HEK293 (cell line): ENCODE measurements around the gene MAPK11.

Source experiments
- CTCF ChIA-PET: fragments of 350-600 bp; formaldehyde crosslinking; extraction: SDS; loops from one replicate; lab custom pipeline; 2021; ENCODE audit warnings: antibody characterized with exemption; lab: Yijun Ruan, JAX
- POLR2A ChIA-PET: fragments of 300-600 bp; formaldehyde crosslinking; extraction: SDS; loops from one replicate; lab custom pipeline; 2020; ENCODE audit warnings: antibody characterized with exemption, inconsistent platforms; lab: Yijun Ruan, JAX
- H3K27ac ChIP-seq: fragments of 200-500 bp; sonication (Bioruptor generic); 2 replicates; pipeline ENCODE4 v1.5.1; 2014; ENCODE audit warnings: low read depth, low read length, control low read depth, inconsistent platforms; ENCODE audit errors: extremely low read depth
- H3K36me3 ChIP-seq, 2 experiments: fragments of 200-500 bp in 1 of 2; sonication (Bioruptor generic) in 1 of 2; 1 replicate in 1 of 2; 2 replicates in 1 of 2; pipeline ENCODE4 v1.5.1; 2014 to 2017; ENCODE audit warnings: inconsistent platforms in 2 of 2, low read length in 2 of 2; ENCODE audit not compliant: control insufficient read depth in 2 of 2, insufficient read depth in 1 of 2
- H3K4me1 ChIP-seq: fragments of 200-500 bp; sonication (Bioruptor generic); 2 replicates; pipeline ENCODE4 v1.5.1; 2014; ENCODE audit warnings: mild to moderate bottlenecking, low read length, inconsistent platforms; ENCODE audit not compliant: control insufficient read depth, insufficient read depth
- H3K4me3 ChIP-seq: 2 replicates; pipeline ENCODE4 v1.5.1; 2011; ENCODE audit warnings: low read depth, mild to moderate bottlenecking, control low read depth, low read length, moderate library complexity
- H3K9me3 ChIP-seq: fragments of 200-500 bp; sonication (Bioruptor generic); 2 replicates; pipeline ENCODE4 v1.5.1; 2014; ENCODE audit warnings: low read depth, low read length, inconsistent platforms; ENCODE audit not compliant: control insufficient read depth, insufficient read depth
- KLF8 ChIP-seq: fragments of 450-650 bp; formaldehyde crosslinking; IDR thresholded peaks from 2 replicates; pipeline ENCODE4 v1.5.1; 2016; ENCODE audit warnings: missing biosample characterization, missing genetic modification characterization
- MZF1 ChIP-seq: fragments of 450-650 bp; formaldehyde crosslinking; IDR thresholded peaks from 2 replicates; pipeline ENCODE4 v1.5.1; 2017; ENCODE audit warnings: missing biosample characterization, missing genetic modification characterization, borderline replicate concordance
- ZNF202 ChIP-seq: fragments of 450-650 bp; formaldehyde crosslinking; IDR thresholded peaks from 2 replicates; pipeline ENCODE4 v1.5.1; 2016; ENCODE audit warnings: missing biosample characterization, missing genetic modification characterization, borderline replicate concordance
- ZNF292 ChIP-seq: fragments of 450-650 bp; formaldehyde crosslinking; IDR thresholded peaks from 2 replicates; pipeline ENCODE4 v1.5.1; 2016; ENCODE audit warnings: low read depth, missing biosample characterization, missing genetic modification characterization, borderline replicate concordance
- ZNF302 ChIP-seq: fragments of 450-650 bp; formaldehyde crosslinking; IDR thresholded peaks from 2 replicates; pipeline ENCODE4 v1.5.1; 2016; ENCODE audit warnings: missing biosample characterization, missing genetic modification characterization, low read depth
- ZNF311 ChIP-seq: fragments of 450-650 bp; formaldehyde crosslinking; IDR thresholded peaks from 2 replicates; pipeline ENCODE4 v1.5.1; 2017; ENCODE audit warnings: missing biosample characterization, missing genetic modification characterization, borderline replicate concordance
- ZNF366 ChIP-seq: fragments of 450-650 bp; formaldehyde crosslinking; conservative IDR thresholded peaks from 2 replicates; pipeline ENCODE4 v1.5.1; 2016; ENCODE audit warnings: missing biosample characterization, missing genetic modification characterization
- ZNF394 ChIP-seq: fragments of 450-650 bp; formaldehyde crosslinking; IDR thresholded peaks from 2 replicates; pipeline ENCODE4 v1.5.1; 2016; ENCODE audit warnings: missing biosample characterization, missing genetic modification characterization, mild to moderate bottlenecking, moderate library complexity, borderline replicate concordance
- ZNF510 ChIP-seq: fragments of 450-650 bp; formaldehyde crosslinking; IDR thresholded peaks from 2 replicates; pipeline ENCODE4 v1.5.1; 2018; ENCODE audit warnings: mild to moderate bottlenecking, missing genetic modification characterization, missing biosample characterization; ENCODE audit not compliant: insufficient replicate concordance
- ZNF529 ChIP-seq: fragments of 450-650 bp; formaldehyde crosslinking; IDR thresholded peaks from 2 replicates; pipeline ENCODE4 v1.5.1; 2017; ENCODE audit warnings: missing genetic modification characterization, missing biosample characterization; ENCODE audit not compliant: insufficient replicate concordance
- ZNF549 ChIP-seq: fragments of 450-650 bp; IDR thresholded peaks from 2 replicates; pipeline ENCODE4 v1.5.1; 2018; ENCODE audit warnings: missing biosample characterization, missing genetic modification characterization, mild to moderate bottlenecking, inconsistent platforms, moderate library complexity
- ZNF571 ChIP-seq: fragments of 450-650 bp; formaldehyde crosslinking; IDR thresholded peaks from 2 replicates; pipeline ENCODE4 v1.5.0; 2017; ENCODE audit warnings: missing biosample characterization, missing genetic modification characterization
- ZNF621 ChIP-seq: fragments of 450-650 bp; formaldehyde crosslinking; IDR thresholded peaks from 2 replicates; pipeline ENCODE4 v1.5.1; 2017; ENCODE audit warnings: missing biosample characterization, missing genetic modification characterization
- ZNF670 ChIP-seq: fragments of 450-650 bp; formaldehyde crosslinking; IDR thresholded peaks from 2 replicates; pipeline ENCODE4 v1.5.1; 2016; ENCODE audit warnings: missing biosample characterization, missing genetic modification characterization, low read depth
- ZNF692 ChIP-seq: fragments of 450-650 bp; formaldehyde crosslinking; IDR thresholded peaks from 2 replicates; pipeline ENCODE4 v1.5.1; 2016; ENCODE audit warnings: missing biosample characterization, missing genetic modification characterization
- ZNF701 ChIP-seq: fragments of 450-650 bp; formaldehyde crosslinking; IDR thresholded peaks from 2 replicates; pipeline ENCODE4 v1.5.1; 2016; ENCODE audit warnings: missing biosample characterization, missing genetic modification characterization
- ZSCAN18 ChIP-seq: fragments of 450-650 bp; formaldehyde crosslinking; IDR thresholded peaks from 2 replicates; pipeline ENCODE4 v1.5.1; 2016; ENCODE audit warnings: missing biosample characterization, missing genetic modification characterization
- TF ChIP-seq, protein P1 (sequence below): fragments of 450-650 bp; IDR thresholded peaks from 2 replicates; pipeline ENCODE4 v1.5.1; 2018; ENCODE audit warnings: missing biosample characterization, mild to moderate bottlenecking, missing genetic modification characterization
- TF ChIP-seq, protein P2 (sequence below): fragments of 450-650 bp; formaldehyde crosslinking; IDR thresholded peaks from 2 replicates; pipeline ENCODE4 v1.5.1; 2016; ENCODE audit warnings: missing biosample characterization, missing genetic modification characterization
- TF ChIP-seq, protein P3 (sequence below): fragments of 450-650 bp; formaldehyde crosslinking; IDR thresholded peaks from 2 replicates; pipeline ENCODE4 v1.5.1; 2016; ENCODE audit warnings: missing biosample characterization, missing genetic modification characterization
- TF ChIP-seq, protein P4 (sequence below): fragments of 450-650 bp; formaldehyde crosslinking; IDR thresholded peaks from 2 replicates; pipeline ENCODE4 v1.5.1; 2016; ENCODE audit warnings: missing biosample characterization, missing genetic modification characterization

Gene MAPK11

GRCh38 chr22:50314455-50315288 lies 44.5 kb upstream of the MAPK11 start (continued):
- TF ChIP-seq, protein P1, sequence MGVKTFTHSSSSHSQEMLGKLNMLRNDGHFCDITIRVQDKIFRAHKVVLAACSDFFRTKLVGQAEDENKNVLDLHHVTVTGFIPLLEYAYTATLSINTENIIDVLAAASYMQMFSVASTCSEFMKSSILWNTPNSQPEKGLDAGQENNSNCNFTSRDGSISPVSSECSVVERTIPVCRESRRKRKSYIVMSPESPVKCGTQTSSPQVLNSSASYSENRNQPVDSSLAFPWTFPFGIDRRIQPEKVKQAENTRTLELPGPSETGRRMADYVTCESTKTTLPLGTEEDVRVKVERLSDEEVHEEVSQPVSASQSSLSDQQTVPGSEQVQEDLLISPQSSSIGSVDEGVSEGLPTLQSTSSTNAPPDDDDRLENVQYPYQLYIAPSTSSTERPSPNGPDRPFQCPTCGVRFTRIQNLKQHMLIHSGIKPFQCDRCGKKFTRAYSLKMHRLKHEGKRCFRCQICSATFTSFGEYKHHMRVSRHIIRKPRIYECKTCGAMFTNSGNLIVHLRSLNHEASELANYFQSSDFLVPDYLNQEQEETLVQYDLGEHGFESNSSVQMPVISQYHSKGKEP (tag by site-specific recombination) = no peak
- no peak for TF ChIP-seq ZNF670 (tag by site-specific recombination)
- TF ChIP-seq ZNF311 (tag by site-specific recombination) = no peak
- no peak for TF ChIP-seq ZNF292 (tag by site-specific recombination)
- TF ChIP-seq MZF1 (tag by site-specific recombination) = no peak
- TF ChIP-seq KLF8 (tag by site-specific recombination) = no peak
- no peak for TF ChIP-seq ZNF701 (tag by site-specific recombination)
- TF ChIP-seq ZNF692 (tag by site-specific recombination) = no peak

DNA sequence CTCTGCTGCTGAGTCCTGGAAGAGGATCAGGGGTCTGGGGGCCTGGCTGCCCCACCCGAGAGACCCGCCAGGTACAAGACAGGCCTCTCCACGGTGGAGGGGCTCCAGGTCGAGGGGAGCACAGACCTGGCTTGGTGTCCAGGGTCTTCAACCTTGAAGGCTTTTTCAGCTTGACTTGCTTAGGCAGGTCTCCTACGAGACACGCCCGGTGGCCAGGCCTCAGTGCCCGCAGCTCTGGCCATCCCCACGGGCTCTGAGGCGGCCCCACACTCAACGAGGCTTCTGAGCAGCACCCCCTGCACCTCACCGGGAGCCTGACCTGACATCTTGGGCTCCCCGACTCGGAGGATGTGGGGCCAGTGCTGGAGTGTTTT lies 43.9 kb upstream of the MAPK11 start:
- Histone ChIP-seq H3K27ac (no peak overlapping the region), H3K36me3 (no peaks in the 10 kb centered on the region), H3K9me3 (no peaks in the 10 kb centered on the region), H3K4me3 (no peak overlapping the region), H3K4me1 (no peaks in the 10 kb centered on the region)
- CTCF ChIA-PET = interaction anchor here (2.2 kb wide), 1 partner anchor 12 kb away, joined by 10 read pairs; no protein-coding TSS in a partner anchor
- POLR2A ChIA-PET = no interaction called here
- TF ChIP-seq ZNF202 (tag by site-specific recombination) (no peak), ZNF302 (tag by site-specific recombination) (no peak), ZNF571 (tag by site-specific recombination) (no peak)
- TF ChIP-seq, protein P2, sequence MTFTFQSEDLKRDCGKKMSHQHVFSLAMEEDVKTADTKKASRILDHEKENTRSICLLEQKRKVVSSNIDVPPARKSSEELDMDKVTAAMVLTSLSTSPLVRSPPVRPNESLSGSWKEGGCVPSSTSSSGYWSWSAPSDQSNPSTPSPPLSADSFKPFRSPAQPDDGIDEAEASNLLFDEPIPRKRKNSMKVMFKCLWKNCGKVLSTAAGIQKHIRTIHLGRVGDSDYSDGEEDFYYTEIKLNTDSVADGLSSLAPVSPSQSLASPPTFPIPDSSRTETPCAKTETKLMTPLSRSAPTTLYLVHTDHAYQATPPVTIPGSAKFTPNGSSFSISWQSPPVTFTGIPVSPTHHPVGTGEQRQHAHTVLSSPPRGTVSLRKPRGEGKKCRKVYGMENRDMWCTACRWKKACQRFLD (tag by site-specific recombination) = no peak

DNA sequence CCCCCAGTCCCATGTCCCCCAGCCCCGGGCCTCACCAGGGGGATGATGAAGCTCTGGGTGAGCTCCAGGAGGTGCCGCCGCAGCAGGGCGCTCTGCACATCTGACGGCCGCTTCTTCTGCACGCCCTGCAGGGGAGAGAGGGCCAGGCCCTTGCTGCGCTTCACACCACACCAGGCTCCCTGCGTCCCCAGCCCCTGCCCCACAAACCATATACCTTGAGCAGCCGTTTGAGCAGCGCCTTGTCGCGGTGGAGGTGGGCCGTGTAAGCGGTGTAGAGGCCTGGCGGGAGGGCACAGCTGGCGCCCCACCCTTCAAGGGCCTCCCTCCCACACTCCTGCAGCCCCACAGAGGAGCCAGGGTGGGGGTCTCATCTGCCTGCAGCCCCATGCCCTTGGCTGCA lies 43.4 kb upstream of the MAPK11 start:
- Histone ChIP-seq H3K9me3 (no peaks in the 10 kb centered on the region), H3K36me3 (no peaks in the 10 kb centered on the region), H3K27ac (no peak overlapping the region), H3K4me1 (no peaks in the 10 kb centered on the region), H3K4me3 (no peak overlapping the region)
- POLR2A ChIA-PET = no interaction called here
- CTCF ChIA-PET = no interaction called here
- no peak for TF ChIP-seq ZSCAN18 (tag by site-specific recombination)
- no peak for TF ChIP-seq ZNF366
- TF ChIP-seq ZNF621 (tag by site-specific recombination) = no peak
- TF ChIP-seq, protein P3, sequence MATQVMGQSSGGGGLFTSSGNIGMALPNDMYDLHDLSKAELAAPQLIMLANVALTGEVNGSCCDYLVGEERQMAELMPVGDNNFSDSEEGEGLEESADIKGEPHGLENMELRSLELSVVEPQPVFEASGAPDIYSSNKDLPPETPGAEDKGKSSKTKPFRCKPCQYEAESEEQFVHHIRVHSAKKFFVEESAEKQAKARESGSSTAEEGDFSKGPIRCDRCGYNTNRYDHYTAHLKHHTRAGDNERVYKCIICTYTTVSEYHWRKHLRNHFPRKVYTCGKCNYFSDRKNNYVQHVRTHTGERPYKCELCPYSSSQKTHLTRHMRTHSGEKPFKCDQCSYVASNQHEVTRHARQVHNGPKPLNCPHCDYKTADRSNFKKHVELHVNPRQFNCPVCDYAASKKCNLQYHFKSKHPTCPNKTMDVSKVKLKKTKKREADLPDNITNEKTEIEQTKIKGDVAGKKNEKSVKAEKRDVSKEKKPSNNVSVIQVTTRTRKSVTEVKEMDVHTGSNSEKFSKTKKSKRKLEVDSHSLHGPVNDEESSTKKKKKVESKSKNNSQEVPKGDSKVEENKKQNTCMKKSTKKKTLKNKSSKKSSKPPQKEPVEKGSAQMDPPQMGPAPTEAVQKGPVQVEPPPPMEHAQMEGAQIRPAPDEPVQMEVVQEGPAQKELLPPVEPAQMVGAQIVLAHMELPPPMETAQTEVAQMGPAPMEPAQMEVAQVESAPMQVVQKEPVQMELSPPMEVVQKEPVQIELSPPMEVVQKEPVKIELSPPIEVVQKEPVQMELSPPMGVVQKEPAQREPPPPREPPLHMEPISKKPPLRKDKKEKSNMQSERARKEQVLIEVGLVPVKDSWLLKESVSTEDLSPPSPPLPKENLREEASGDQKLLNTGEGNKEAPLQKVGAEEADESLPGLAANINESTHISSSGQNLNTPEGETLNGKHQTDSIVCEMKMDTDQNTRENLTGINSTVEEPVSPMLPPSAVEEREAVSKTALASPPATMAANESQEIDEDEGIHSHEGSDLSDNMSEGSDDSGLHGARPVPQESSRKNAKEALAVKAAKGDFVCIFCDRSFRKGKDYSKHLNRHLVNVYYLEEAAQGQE (tag by site-specific recombination) = no peak
- no peak for TF ChIP-seq ZNF394 (tag by site-specific recombination)
- TF ChIP-seq, protein P4, sequence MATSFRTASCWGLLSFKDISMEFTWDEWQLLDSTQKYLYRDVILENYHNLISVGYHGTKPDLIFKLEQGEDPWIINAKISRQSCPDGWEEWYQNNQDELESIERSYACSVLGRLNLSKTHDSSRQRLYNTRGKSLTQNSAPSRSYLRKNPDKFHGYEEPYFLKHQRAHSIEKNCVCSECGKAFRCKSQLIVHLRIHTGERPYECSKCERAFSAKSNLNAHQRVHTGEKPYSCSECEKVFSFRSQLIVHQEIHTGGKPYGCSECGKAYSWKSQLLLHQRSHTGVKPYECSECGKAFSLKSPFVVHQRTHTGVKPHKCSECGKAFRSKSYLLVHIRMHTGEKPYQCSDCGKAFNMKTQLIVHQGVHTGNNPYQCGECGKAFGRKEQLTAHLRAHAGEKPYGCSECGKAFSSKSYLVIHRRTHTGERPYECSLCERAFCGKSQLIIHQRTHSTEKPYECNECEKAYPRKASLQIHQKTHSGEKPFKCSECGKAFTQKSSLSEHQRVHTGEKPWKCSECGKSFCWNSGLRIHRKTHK (tag by site-specific recombination) = no peak
- TF ChIP-seq ZNF510 (tag by site-specific recombination) = no peak
- TF ChIP-seq ZNF549 (tag by site-specific recombination) = no peak
- TF ChIP-seq ZNF529 (tag by site-specific recombination) = no peak
